ENCODE measurements around the gene SLC38A9. TPM values are rescaled to one million over a fixed set of nuclear protein-coding genes. Genes with fewer than 3 reads are reported as not detected.

Gene SLC38A9
- total RNA-seq, 1 experiment from 2014 or later: 20.1 TPM

GRCh38 chr5:55638455-55638854, 73.7 kb downstream of the SLC38A9 start:
- H3K9me3 Mint-ChIP-seq (ENCODE audit: unreplicated experiment): no peaks in the 10 kb centered on the region
- peaks cover 23% of the 10 kb centered on the region for H3K4me1 Mint-ChIP-seq (ENCODE audit: insufficient read depth, unreplicated experiment)
- ChIA-PET CTCF (no interaction called here), POLR2A (interaction anchor here (1.4 kb wide), 1 partner anchor 100 kb away, joined by 6 read pairs; no protein-coding TSS in a partner anchor)
- H3K4me3 Mint-ChIP-seq (ENCODE audit: unreplicated experiment): no peak overlapping the region
- DNase-seq (ENCODE audit: unreplicated experiment): no peak
- no peak for TF ChIP-seq CTCF (IDR thresholded peaks at IDR 0.05; ENCODE audit: unreplicated experiment)
- BruUV-seq (replicated peaks): no TSS peak
- H3K27ac Mint-ChIP-seq (ENCODE audit: low read depth, unreplicated experiment): no peak overlapping the region
- H3K27me3 Mint-ChIP-seq (ENCODE audit: insufficient read depth, unreplicated experiment): no peaks in the 10 kb centered on the region
- intact Hi-C loops (cut with micrococcal nuclease): no loop called here
- H3K36me3 Mint-ChIP-seq (ENCODE audit: insufficient read depth, unreplicated experiment): peaks cover 33% of the 10 kb centered on the region

- intact Hi-C loops (cut with micrococcal nuclease): no loop called here
- Mint-ChIP-seq H3K27me3 (ENCODE audit: insufficient read depth, unreplicated experiment) (no peaks in the 10 kb centered on the region), H3K27ac (ENCODE audit: low read depth, unreplicated experiment) (no peak overlapping the region), H3K4me1 (ENCODE audit: insufficient read depth, unreplicated experiment) (peaks cover 24% of the 10 kb centered on the region), H3K36me3 (ENCODE audit: insufficient read depth, unreplicated experiment) (peaks cover 33% of the 10 kb centered on the region), H3K9me3 (ENCODE audit: unreplicated experiment) (no peaks in the 10 kb centered on the region), H3K4me3 (ENCODE audit: unreplicated experiment) (no peak overlapping the region)
- TF ChIP-seq CTCF (IDR thresholded peaks at IDR 0.05; ENCODE audit: unreplicated experiment): no peak
- no TSS peak for BruUV-seq (replicated peaks)
- DNase-seq (ENCODE audit: unreplicated experiment): no peak
- ChIA-PET POLR2A (no interaction called here), CTCF (interaction anchor here (0.8 kb wide), 1 partner anchor 19 kb away, joined by 3 read pairs; no protein-coding TSS in a partner anchor)
These were observed 74.1 kb downstream of the SLC38A9 start for GRCh38 chr5:55638051-55638450.

- H3K36me3 Mint-ChIP-seq (ENCODE audit: insufficient read depth, unreplicated experiment): peaks cover 32% of the 10 kb centered on the region
- peaks cover 24% of the 10 kb centered on the region for H3K4me1 Mint-ChIP-seq (ENCODE audit: insufficient read depth, unreplicated experiment)
- DNase-seq (ENCODE audit: unreplicated experiment): peak; percentile 31
- H3K27ac Mint-ChIP-seq (ENCODE audit: low read depth, unreplicated experiment): peak overlapping the region; percentile 54
- H3K4me3 Mint-ChIP-seq (ENCODE audit: unreplicated experiment): no peak overlapping the region
- ChIA-PET POLR2A (interaction anchor here (0.6 to 1.8 kb wide), 6 partner anchors 10 to 461 kb away, joined by 3 to 5 read pairs (median 3); no protein-coding TSS in a partner anchor), CTCF (interaction anchor here (0.7 to 1.5 kb wide), 3 partner anchors 9 to 230 kb away, joined by 3 to 5 read pairs (median 4); no protein-coding TSS in a partner anchor)
- no peaks in the 10 kb centered on the region for H3K9me3 Mint-ChIP-seq (ENCODE audit: unreplicated experiment)
- TF ChIP-seq CTCF (IDR thresholded peaks at IDR 0.05; ENCODE audit: unreplicated experiment): no peak
- H3K27me3 Mint-ChIP-seq (ENCODE audit: insufficient read depth, unreplicated experiment): no peaks in the 10 kb centered on the region
- intact Hi-C loops (cut with micrococcal nuclease): no loop called here
- BruUV-seq (replicated peaks): no TSS peak
These were observed 75.4 kb downstream of the SLC38A9 start for GRCh38 chr5:55636683-55637082.

DNA sequence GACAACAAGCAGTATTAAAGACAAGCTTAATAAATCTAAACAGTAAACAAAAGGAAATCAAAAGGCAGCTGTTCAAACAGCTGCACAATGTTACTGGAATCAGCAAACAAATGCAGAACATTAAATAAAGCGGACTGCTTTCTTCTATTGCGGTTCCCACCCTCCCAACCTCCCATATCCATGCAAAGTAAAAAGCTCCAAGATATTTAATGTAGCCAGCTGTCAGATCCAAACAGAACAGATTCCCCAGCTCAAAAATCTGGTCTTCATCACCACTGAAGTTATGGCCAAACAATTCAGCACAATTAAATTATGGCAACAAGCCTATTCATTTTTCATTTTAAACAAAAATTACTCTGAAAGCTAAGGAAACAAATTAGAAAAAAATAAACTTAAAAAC, 75.9 kb downstream of the SLC38A9 start:
- CTCF ChIA-PET: interaction anchor here (0.5 to 1.5 kb wide), 4 partner anchors 9 to 488 kb away, joined by 3 to 5 read pairs (median 4); no protein-coding TSS in a partner anchor
- Mint-ChIP-seq H3K4me3 (ENCODE audit: unreplicated experiment) (no peak overlapping the region), H3K4me1 (ENCODE audit: insufficient read depth, unreplicated experiment) (peaks cover 24% of the 10 kb centered on the region), H3K9me3 (ENCODE audit: unreplicated experiment) (no peaks in the 10 kb centered on the region), H3K36me3 (ENCODE audit: insufficient read depth, unreplicated experiment) (peaks cover 29% of the 10 kb centered on the region), H3K27me3 (ENCODE audit: insufficient read depth, unreplicated experiment) (no peaks in the 10 kb centered on the region), H3K27ac (ENCODE audit: low read depth, unreplicated experiment) (no peak overlapping the region)
- no peak for TF ChIP-seq CTCF (IDR thresholded peaks at IDR 0.05; ENCODE audit: unreplicated experiment)
- POLR2A ChIA-PET: interaction anchor here (0.9 to 1.8 kb wide), 4 partner anchors 11 to 198 kb away, joined by 3 to 5 read pairs (median 3); no protein-coding TSS in a partner anchor
- DNase-seq (ENCODE audit: unreplicated experiment): no peak
- no TSS peak for BruUV-seq (replicated peaks)
- intact Hi-C loops (cut with micrococcal nuclease): no loop called here
